HEK293T (cell line): Measurements from ENCODE around the gene MINDY4.

Experiments used
- CTCF ChIA-PET: fragments of 350-600 bp; formaldehyde crosslinking; extraction: SDS; loops from one replicate; lab custom pipeline; 2021; ENCODE audit warnings: antibody characterized with exemption, inconsistent platforms; lab: Yijun Ruan, JAX
- POLR2A ChIA-PET: fragments of 350-600 bp; formaldehyde crosslinking; extraction: SDS; loops from one replicate; lab custom pipeline; 2020; ENCODE audit warnings: antibody characterized with exemption, inconsistent platforms; lab: Yijun Ruan, JAX
- DNase-seq: peaks from one replicate; pipeline ENCODE4 v3.0.0; 2012; ENCODE audit warnings: mixed read lengths; ENCODE audit errors: extremely low spot score
- ARNT ChIP-seq: fragments of 450-650 bp; IDR thresholded peaks from 2 replicates; pipeline ENCODE4 v1.6.1; 2017; ENCODE audit warnings: mild to moderate bottlenecking
- BHLHE40 ChIP-seq: fragments of 450-650 bp; IDR thresholded peaks from 2 replicates; pipeline ENCODE4 v1.6.1; 2016; ENCODE audit warnings: mild to moderate bottlenecking, moderate library complexity, borderline replicate concordance
- CTBP1 ChIP-seq: fragments of 450-650 bp; IDR thresholded peaks from 2 replicates; pipeline ENCODE4 v1.6.1; 2016; ENCODE audit warnings: borderline replicate concordance
- ELF4 ChIP-seq: fragments of 450-650 bp; IDR thresholded peaks from 2 replicates; pipeline ENCODE4 v1.6.1; 2017; ENCODE audit warnings: antibody characterized with exemption
- FOXA1 ChIP-seq: fragments of 450-650 bp; IDR thresholded peaks from 2 replicates; pipeline ENCODE4 v1.6.1; 2016; ENCODE audit warnings: mild to moderate bottlenecking
- FOXK2 ChIP-seq: fragments of 450-650 bp; IDR thresholded peaks from 2 replicates; pipeline ENCODE4 v1.6.1; 2016; ENCODE audit warnings: mild to moderate bottlenecking
- FOXM1 ChIP-seq: fragments of 450-650 bp; IDR thresholded peaks from 2 replicates; pipeline ENCODE4 v1.6.1; 2017; ENCODE audit warnings: mild to moderate bottlenecking, borderline replicate concordance
- HDGF ChIP-seq: fragments of 450-650 bp; IDR thresholded peaks from 2 replicates; pipeline ENCODE4 v1.6.1; 2017; ENCODE audit warnings: antibody characterized with exemption, borderline replicate concordance
- L3MBTL2 ChIP-seq: fragments of 450-650 bp; conservative IDR thresholded peaks from 2 replicates; pipeline ENCODE4 v1.6.1; 2016; ENCODE audit warnings: mild to moderate bottlenecking
- LEF1 ChIP-seq: fragments of 450-650 bp; IDR thresholded peaks from 2 replicates; pipeline ENCODE4 v1.6.1; 2017; ENCODE audit warnings: mild to moderate bottlenecking, borderline replicate concordance
- NFRKB ChIP-seq: fragments of 450-650 bp; IDR thresholded peaks from 2 replicates; pipeline ENCODE4 v1.6.1; 2016; ENCODE audit warnings: mild to moderate bottlenecking, moderate library complexity
- SP1 ChIP-seq: fragments of 450-650 bp; IDR thresholded peaks from 2 replicates; pipeline ENCODE4 v1.6.1; 2017
- SUZ12 ChIP-seq: fragments of 450-650 bp; IDR thresholded peaks from 2 replicates; pipeline ENCODE4 v1.6.1; 2016; ENCODE audit warnings: mild to moderate bottlenecking
- TARDBP ChIP-seq: fragments of 450-650 bp; IDR thresholded peaks from 2 replicates; pipeline ENCODE4 v1.6.1; 2016
- ZNF384 ChIP-seq: fragments of 450-650 bp; IDR thresholded peaks from 2 replicates; pipeline ENCODE4 v1.6.1; 2016
- TF ChIP-seq, protein P1 (sequence below): fragments of 450-650 bp; IDR thresholded peaks from 2 replicates; pipeline ENCODE4 v1.6.1; 2016

The MINDY4 gene

DNA sequence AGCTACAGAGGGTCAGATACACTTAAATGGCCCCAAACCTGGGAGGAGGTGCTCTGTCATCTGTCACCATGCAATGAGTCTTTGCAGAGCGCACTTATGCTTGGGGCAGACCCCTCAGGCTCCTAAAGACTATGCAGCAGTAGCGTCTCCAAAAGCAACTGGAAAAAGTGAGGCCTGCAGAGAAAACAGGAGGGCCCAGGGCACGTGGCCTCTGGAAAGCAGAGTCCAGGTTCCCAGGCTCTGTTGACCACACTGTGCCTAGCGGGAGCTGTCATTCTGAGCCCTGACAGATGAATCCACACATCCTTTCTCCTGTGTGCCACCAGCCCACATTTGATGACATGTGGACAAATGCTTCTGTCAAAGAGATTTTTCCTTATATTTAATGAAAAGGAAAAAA, 66.4 kb downstream of the MINDY4 start:
- no peak for DNase-seq
- POLR2A ChIA-PET: no interaction called here
- CTCF ChIA-PET: no interaction called here
- no peak for TF ChIP-seq FOXM1
- no peak for TF ChIP-seq ZNF384

DNA sequence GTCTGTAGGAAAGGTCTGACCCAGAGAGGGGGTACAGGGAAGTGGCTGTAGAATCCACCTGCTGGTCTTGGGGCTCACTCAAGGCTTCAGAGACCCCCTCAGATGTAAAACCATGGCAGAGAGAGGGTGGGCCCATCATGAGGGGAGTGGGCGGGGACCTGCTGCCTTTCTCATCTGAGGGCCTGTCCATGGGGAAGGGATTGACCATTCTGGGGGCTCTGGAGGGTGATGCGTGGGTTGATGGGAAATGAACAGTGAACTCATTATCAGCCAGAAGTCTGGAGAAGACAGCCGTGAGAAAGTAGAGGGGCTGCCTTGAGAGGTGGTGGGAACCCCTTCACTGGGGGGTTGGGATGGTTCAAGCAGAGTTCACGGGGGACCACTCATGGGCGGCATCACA, 66.8 kb downstream of the MINDY4 start:
- DNase-seq: no peak
- CTCF ChIA-PET: no interaction called here
- TF ChIP-seq, protein P1, sequence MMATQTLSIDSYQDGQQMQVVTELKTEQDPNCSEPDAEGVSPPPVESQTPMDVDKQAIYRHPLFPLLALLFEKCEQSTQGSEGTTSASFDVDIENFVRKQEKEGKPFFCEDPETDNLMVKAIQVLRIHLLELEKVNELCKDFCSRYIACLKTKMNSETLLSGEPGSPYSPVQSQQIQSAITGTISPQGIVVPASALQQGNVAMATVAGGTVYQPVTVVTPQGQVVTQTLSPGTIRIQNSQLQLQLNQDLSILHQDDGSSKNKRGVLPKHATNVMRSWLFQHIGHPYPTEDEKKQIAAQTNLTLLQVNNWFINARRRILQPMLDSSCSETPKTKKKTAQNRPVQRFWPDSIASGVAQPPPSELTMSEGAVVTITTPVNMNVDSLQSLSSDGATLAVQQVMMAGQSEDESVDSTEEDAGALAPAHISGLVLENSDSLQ: no peak
- POLR2A ChIA-PET: no interaction called here

DNA sequence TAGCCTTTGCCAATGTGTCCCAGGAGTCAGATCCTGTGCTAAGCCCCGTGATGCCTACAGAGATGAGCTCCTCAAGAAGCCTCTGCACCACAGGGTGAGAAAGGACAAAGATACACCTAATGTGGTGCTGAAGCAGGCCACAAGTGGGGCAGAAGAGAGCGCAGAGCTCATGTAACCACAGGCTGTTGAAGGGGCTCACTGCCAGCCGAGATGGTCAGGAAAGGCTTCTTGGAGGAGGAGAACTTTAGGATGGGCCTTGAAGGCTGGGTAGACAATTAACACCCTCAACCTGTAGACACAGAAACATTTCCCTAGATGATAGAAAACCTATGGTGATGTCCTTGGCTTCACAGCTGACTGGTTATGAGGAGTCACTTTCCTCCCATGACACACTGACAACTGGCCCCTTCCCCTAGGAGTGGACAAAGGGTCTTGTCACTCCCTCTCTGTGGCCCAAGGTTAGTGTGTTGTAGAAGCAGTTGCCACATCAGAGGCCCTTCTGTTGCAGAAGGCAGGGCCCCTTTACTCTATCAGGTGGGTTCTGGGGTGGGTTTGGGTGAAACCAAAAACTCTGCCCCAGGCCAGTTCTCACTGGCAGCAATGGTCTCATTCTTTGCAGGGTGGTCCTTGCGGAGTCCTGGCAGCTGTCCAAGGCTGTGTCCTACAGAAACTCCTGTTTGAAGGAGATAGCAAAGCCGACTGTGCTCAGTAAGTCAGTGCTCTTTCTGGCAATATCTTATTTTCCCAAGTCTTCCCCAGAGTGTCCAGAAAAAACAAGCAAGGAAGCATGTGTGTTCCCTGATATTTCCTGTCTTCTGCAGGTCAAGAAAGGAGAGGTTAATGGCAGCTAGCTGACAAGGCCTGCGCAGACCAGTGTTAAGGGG, 69.2 kb downstream of the MINDY4 start:
- ChIA-PET CTCF (interaction anchor here (0.6 kb wide), 1 partner anchor 128 kb away, joined by 3 read pairs; no protein-coding TSS in a partner anchor), POLR2A (no interaction called here)
- no peak for TF ChIP-seq FOXM1
- TF ChIP-seq NFRKB: no peak
- TF ChIP-seq CTBP1: no peak
- TF ChIP-seq ARNT: no peak
- no peak for TF ChIP-seq ZNF384
- TF ChIP-seq LEF1: no peak
- TF ChIP-seq, protein P1: no peak
- TF ChIP-seq HDGF: no peak
- DNase-seq: no peak

DNA sequence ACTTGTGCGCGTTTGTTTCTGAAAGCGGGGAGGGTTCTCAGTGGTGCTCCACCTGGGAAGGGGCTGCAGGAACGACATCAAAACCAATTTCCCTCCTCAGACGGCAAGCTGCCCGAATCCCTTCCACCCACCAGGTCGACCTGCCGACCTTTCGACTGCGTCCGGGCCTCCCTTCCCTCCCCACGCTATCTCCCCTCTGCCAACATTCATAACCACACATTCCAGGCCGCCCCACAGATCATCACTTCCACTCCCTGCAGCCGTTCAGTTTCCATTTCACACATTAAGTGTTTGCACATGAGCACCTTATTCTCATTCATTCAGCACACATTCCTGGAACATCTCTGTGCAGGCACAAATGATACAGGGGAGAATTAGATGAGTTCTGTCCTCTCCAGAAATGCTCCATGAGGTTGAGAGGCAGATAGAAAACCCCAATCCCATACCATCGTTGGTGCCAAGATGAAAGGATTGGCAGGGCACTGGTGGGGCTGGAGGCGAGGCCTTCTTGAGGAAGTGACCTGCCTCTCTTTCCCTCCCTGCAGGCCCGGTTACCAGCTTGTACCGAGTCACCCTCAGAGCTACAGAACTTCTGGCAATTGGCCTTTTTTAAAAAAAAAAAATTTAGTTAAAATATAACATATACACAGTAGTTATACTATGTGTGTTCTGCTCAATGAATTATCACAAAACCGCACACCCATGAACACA, 70.0 kb downstream of the MINDY4 start:
- ChIA-PET CTCF (no interaction called here), POLR2A (no interaction called here)
- DNase-seq: no peak
- TF ChIP-seq SUZ12: no peak
- TF ChIP-seq, protein P1: no peak

DNA sequence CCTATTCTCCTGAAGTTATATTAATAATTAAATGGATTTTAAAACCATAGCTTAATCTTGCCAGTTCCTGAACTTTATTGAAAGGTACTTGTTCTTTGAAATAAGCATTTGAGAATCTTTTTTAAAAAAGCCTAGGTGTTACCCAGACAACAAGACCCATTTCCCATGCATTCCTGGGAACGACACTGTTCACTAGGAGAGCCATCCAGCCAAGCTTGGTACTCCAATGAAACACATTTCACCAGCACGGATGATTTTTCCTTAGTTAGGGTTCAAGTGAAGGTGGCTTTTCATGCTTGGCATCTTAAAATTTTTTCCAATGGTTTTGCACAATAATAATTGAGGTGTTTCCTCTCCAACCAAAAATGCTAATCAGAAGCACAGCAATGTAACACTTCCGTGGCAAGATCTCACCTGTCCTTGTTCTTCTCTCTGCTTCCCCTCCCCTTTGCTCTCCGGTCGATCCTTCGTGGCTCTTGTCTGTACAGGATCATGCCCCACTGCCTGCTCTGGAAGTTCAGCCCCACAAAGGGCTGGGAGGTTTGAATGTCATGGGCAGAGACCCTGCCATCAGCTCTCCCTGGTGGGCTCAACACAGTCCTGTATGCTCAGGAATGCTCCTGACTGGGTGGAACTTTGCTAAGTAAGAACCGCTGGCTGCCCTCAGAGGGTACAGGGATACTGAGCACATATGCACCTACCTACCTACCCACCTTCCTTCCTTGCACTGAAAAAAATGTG, 70.8 kb downstream of the MINDY4 start:
- no peak for TF ChIP-seq SP1
- TF ChIP-seq SUZ12: no peak
- TF ChIP-seq BHLHE40: no peak
- TF ChIP-seq TARDBP: no peak
- TF ChIP-seq NFRKB: no peak
- no peak for TF ChIP-seq L3MBTL2
- TF ChIP-seq ARNT: no peak
- TF ChIP-seq LEF1: no peak
- TF ChIP-seq FOXA1: no peak
- no peak for TF ChIP-seq FOXM1
- no peak for TF ChIP-seq CTBP1
- TF ChIP-seq, protein P1: no peak
- no peak for TF ChIP-seq FOXK2
- no peak for TF ChIP-seq HDGF
- no peak for TF ChIP-seq ZNF384
- TF ChIP-seq ELF4: no peak
- DNase-seq: no peak
- CTCF ChIA-PET: no interaction called here
- POLR2A ChIA-PET: no interaction called here
